Measurements from ENCODE around the gene MVB12B. TPM values are rescaled to one million over a fixed set of nuclear protein-coding genes. Genes with fewer than 3 reads are reported as not detected.

Gene MVB12B
- total RNA-seq, 1 donor from 2014 or later = 18.4 TPM

DNA sequence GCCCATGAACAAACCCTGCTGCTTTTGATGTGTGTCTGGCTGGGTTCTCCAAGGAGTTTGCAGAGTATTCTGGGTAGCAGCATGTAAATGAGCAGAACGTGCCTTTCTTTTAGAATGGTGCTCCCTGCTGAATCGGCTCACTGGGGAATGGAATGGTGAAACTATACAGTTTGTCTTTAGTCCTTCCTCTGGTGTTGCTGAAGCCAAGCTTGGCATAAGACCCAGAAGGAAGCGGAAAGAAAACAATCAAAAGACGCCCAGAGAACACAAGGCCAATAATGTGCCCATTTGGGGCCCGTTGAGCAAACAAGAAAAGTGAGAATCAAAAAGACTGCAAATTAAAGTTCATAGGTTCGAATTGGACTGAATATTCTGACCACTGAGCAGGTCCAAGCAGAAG lies 60.1 kb downstream of the MVB12B start:
- DNase-seq = peak; percentile 68

DNA sequence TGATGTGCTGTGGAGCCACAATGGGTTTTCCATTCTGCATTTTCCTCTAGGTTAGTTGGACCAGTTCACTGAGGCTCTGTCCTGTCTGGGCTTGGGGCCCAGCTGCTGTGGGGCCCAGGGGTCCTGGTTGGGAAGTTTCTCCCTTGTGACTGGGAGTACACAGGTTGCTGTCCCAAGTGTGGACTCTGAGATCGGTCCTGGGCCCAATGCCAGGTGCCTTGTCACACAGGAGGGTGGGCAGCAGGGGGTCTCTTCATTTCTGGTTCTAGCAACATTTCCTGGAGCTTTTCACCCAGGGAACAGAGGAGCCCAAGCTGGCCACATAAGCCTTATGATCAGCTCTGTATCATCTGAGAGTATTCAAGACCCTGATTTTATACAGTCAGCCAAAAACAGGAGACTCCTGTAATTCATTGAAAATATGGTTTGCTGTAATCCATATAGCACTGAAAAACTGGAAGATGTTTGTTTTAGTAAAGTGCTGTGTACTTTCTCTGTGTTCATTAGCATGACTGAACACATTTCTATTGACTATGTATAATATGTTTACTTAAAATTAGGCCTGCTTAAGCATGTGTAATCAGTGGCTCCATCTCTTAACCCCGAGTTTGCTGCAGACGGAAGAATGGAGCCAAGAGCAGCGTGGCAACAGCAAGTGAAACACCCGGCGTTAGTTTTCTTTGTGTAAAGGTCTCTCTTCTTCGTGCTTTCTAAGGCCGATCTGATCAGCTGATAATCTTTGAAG lies 62.5 kb downstream of the MVB12B start:
- no peak for DNase-seq

DNA sequence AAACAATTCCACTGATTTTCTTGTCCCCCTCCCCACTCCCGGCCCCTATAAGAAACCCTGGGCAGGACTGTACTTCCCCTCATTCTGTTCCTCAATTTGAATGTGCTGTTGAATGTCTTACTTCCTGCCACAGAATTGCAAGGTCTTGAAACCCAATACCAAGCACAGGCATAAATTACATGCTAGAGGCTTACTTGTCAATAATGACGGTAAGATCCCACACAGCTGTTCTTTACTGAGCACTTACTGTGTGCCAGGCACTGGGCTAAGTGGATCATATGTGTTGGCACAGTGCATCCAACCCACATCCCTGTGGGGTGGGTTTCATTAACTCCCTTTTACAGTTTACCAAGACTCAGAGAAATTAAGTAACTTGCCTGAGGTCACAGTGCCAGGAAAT lies 63.4 kb downstream of the MVB12B start:
- DNase-seq = no peak

DNA sequence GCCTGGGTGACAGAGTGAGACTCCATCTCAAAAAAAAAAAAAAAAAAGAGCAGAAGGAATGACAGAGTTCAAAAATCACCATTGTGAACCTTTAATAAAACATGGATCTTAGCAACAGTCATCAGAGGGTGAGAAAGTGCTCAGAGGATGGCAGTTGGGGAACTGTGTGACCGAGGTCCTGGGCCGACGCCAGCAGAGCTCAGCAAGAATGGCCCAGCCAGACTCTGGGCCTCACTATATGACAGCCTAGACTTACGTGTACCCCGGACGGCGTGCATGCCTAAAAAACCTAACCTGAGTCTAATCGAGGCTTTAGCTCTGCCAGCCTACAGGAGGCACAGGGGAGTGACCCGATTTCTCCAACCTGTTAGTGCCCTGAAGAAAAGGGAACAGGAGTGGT lies 64.3 kb downstream of the MVB12B start:
- DNase-seq = no peak

DNA sequence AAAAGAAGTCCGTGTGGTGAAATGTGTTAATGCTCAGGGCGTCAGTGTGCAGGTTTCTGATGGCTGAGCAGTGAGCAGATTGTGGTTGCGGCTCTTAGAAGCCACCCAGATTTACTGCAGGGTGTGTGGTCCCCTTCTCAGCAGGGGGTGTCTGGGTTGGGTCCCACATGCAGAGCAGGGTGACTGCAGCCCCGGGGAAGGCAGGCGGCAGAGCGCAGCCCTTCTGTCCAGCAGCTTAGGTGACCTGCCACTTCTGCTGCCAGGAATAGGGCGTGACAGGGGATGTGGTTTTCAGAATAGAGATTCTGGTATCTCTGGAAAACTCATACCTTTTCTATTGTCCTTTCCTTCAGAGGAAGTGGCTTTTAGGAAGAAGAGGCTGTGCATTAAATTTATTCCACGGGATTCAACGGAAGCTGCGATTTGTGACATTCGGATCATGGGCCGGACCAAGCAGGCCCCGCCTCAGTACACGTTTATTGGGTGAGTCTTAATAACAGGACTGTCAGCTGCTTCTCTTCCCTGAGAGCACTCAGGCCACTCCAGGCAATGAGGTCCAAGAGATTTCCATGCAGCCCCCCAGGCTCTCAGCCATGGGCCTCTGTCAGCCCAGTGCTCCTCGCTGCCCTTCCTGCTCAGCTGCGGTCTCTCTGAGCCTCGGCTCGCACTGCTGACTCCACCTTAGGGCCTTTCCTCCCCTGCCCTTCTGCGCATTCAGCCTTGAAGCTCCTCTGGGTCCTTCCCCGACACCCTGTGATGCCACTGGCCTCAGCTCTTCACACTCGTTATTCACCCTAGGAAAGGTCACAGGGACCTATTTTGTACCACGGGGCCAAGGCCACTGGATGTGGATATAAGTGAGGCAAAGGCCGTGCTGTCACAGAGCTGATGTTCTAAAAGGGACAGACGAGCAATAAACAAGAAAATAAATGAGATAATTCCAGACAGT lies 65.4 kb downstream of the MVB12B start:
- no peak for DNase-seq

DNA sequence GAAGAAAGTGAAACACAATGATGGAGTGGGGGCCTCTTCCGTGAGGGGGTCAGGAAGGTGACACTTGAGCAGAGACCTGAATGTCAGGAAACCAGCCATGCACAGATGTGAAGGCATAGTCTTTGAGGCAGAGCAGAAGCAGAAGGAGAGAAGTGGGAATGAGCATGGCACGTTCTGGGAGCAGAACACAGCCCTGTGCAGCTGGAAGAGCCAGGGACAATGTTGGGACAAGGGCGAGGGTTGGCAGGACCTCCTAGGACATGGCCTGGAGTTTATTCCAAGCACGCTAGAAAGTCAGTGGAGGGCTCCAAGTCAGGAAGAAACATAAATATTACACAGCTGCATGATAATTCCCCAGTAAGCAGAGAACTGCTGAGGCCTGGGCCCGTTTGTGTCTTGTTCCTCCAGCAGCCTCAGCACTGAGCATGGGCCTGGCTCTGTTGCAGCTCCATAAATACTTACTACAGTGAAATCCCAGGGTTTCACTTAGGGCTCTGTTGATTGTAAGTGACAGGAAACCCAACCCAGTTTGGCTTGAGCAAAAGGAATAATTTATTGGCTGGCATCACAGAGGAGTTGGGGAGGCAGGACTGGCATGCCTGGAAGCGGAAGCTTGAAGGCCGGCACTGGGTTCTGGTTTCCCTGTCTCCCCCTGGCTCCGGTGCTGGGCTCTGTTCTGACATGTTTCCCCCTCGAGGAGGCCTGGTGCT lies 66.2 kb downstream of the MVB12B start:
- DNase-seq = no peak

DNA sequence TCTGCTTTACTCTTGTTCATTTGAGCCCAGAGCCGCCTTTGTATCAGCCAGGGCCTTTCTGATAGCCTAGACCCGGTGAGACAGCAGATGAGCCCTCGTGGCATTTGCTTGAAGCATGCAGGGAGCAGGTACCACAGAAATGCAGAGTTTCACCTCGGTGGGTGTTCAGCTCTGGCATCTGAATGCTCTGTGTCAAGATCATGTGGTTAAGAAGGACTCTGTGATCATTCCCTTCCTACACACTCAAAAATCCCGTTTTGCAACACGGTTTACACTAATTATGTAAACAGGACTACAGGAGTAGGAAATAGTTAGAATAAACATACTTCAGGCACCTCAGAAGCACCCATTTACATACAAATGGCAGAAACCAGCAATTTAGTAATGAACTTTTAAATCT lies 67.2 kb downstream of the MVB12B start:
- no peak for DNase-seq

DNA sequence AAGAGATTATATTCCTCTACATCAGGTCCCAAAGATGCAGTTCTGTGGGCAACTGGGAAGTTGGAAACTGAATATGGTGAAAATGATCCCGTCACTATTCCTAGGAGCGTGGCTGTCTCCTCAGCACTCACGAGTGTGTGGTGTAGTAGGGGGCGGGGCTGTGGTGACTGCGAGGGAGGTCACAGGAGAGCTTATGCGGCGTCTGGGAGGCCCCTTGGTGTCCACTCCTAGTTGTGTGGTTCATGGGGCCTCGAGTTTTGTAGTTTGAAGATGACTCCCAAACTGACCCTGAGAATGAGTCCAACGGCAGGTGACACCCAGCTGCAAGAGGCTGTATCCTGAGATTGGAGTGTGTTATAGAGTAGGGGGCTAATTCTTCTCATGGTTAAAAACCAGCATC lies 68.2 kb downstream of the MVB12B start:
- DNase-seq = no peak

DNA sequence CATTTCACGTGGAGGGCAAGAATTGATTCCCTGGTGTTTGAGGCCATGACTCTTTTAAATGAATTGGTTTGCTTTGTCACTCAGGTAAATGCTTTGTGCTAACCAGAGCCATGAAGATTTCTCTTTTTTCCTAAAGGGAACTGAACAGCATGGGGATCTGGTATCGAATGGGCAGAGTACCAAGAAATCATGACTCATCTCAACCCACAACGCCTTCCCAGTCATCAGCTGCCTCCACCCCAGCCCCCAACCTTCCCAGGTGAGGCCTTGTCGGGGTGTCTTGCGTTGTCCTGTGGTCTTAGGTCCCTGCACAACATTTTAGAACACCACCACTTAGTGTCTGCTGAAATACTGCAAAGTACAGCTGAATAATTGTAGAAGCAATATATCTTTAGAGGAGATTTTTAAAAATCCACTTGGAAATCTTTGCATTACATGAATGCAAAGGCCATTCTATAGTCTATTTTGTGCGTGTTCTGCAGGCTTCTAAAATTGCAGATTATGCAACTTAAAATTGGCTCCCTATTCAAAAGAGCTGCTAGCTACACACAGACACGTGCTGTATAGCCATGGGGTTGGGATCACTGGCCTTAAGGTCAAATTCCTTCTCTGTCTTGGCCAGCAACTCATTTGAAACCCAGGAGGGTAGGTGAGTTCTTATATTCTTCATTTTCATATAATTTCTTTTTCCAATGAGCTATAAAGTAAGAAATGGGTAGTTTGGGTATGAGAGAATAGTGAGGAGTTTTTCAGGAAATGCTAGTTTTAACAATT lies 69.0 kb downstream of the MVB12B start:
- peak; percentile 71 for DNase-seq

DNA sequence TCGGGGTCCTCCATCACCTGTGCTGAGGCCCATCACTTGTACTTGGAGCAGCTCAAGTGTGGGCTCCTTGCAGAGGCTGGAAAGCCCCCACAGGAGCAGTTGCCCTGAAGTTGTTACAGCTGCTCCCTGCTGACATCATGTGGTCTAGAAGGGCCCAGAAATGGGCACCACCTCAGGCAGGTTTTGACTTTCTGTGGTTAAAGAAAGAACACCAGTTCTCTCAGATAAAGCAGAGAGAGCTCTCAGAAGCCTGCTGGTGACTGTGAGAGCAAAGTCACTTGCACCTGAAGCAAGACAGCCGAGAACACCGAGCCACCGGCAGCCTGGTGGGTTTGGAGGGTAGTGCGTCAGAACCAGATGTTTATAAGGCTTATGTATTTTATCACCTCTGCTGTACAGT lies 70.4 kb downstream of the MVB12B start:
- DNase-seq = no peak

DNA sequence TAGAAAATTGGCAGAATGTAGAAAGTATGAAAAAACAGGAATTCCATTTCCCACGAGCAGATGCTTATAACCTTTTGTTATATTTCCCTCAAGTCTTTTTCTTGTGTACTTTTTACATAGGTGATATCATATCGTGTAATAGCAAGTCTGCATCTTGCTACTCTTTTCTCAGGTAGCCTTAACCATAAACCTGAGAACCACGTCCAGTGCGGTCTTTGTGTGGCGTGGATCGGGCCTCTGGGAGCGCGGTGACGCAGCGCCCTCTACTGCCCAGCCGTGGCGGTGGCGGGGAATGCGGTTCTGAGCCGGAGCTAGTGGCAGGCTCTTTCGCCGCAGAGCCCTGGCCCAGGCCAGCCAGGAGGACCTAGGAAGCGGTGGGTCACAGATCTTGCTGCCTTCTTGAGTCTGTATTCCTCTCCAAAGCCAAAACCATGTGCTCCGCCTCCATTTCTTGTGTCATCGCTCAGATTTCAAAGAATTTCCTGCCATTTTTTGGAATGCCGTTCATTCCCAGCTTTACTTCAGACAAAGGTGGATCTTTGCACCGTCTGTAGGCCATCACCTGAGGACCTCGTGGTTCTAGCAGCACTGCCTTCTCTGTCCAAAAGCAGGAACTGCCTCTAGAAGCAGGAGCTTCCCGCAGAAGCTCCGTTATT lies 71.9 kb downstream of the MVB12B start:
- DNase-seq = peak; percentile 84

DNA sequence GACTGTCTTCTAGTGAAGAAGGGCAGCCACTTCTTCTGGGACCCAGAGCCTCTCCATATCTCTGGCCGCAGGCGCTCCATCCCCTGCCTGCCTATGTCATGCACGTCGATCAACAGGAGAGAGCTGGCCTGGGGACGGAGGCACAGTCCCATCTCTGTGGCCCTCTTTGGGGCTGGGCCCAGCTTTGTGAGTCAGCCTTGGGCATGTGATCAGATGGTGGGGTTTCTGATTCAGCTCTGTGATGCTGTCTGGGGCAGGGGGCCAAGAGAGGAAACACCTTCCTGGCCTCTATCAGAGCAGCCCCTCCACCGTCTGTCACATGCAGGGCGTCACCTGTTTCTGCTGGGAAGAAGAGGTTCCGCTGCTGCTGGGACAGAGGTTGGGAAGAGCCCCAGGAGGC lies 72.6 kb downstream of the MVB12B start:
- no peak for DNase-seq

DNA sequence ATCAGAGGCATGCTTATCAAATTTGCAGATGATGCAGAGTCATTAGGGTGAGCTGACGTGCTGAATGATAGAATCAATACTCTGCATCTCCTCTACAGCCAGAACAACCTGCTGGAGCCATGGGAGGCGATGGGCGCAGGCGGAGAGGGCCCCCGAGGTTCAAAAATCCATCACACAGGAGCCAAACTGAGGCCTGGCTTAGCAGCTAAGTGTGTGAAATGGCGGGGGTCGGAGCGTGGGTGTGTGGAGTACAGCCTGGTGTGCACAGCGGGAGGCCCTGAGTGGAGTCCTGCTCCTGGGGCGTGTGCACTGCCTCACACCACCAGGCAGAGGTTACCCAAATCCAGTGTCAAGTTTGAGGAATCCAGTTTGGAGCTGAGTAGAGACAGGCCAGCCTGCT lies 73.2 kb downstream of the MVB12B start:
- no peak for DNase-seq

DNA sequence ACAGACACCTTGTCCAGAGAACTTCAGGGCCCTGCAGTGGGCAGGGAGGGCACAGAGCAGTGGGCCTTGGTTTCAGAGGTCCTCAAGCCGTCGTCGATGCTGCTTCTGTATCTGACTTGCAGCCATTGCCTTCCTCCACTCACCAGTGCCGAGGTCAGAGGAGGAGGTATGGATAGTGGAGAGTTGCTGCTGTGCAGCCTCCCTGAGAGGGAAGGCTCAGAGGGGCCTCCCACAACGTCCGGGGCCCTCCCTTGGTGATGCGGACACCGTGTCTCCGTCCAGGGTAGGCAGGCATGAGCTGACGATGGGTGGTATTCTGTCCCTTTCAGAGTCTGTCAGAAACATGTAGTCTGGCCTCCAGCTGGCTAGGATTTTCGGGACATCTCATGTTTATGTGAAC lies 73.9 kb downstream of the MVB12B start:
- no peak for DNase-seq

DNA sequence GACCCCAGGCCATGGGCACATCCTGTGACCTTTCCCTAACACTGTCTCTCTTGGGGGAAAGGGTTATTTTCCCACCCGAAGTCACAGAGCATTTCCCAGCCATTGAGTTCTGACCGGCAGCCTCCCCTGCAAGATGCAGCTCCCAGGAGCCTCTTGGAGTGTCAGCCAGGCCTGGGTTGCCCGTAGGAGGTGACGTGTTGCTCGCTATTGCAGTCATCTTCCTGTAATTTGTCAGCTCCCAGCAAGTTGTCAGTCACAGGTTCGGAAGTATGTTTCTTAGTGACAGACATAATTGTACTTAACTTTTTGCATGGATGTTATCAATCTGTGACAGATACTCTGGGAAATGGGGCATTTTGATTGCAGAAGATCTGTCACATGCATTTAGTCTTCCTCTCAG lies 74.5 kb downstream of the MVB12B start:
- peak; percentile 72 for DNase-seq

DNA sequence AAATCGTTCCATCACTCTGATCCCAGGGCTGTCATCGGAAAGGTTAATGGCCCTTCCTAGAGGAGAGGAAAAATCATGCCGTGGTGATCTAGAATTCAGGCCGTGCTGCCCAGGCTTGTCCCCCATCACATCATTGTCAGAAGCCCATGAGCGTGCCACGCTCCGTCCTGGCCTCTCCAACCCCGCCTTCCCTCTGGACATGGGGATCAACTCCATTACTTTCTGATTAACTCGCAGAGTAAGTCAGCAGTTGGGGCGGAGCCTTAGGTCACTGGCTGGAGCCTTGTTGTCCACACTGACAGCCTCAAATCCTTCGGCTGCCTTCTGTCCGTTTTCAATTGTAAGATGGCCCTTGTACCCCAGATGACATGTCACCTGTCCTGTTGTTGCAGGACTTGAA lies 75.0 kb downstream of the MVB12B start:
- DNase-seq = no peak

DNA sequence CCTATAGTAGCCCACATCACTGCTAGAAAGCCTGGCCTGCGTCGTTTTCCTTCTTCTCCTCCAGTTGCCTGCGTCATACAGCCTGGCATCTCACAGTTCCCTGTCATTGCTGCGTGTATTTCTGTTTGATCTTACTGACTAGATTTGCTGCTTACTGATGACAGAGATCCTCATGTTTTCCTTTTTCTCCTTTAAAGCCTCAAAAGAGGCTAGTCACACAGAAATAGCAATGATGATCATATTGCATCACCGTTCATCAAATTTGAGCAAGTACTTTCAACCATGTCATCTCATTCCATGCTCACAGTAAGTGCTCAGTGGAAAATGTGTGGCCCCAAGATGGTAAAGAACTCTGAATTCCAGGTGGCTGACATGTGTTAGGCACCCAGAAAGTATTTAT lies 76.8 kb downstream of the MVB12B start:
- DNase-seq = no peak

DNA sequence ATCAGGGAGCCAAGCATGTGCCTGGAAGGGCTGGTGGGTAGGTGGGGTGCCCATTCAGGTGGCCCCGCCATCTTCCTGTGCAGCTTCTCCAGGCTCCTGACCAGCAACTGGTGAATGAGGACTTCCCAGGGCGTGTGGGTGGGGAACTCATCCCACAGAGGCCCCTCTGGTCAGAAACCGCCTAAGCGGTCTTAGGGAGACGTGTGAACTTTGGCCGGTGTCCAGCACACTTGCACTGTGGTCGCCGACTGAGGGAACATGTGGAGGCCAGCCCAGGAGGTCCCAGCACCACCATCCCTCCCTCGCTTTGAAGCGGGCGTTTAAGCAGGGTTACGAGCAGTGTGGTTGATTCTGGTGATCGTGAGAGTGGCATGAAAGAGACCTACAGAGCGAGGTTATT lies 77.8 kb downstream of the MVB12B start:
- no peak for DNase-seq

DNA sequence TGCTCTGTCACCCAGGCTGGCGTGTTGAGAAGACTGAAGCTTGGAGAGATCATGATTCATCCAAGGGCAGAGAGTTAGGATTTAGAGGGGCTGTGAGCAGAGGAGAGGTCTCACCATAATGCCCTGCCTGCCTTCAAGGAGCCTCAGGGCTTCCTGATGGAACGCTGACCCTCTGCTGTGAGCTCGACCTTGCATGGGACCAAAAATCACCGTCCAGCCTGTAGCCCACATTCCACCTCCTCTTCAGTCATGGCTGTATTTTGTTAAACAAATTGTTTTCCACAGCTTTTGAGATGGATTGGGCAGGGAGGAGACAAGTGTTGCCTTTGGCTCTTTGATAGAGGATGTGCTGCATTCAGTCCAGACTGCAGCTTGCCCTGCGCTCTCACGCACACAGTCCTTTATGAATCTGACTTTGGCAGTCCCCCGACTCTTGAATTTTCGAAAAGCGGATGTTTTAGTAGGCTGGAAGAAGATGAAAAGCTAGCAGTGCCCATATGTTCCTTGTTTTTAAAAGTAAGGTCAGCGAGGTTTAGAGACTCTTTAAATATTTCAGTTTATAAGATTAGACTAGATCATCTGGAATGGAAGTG lies 79.5 kb downstream of the MVB12B start:
- DNase-seq = no peak

DNA sequence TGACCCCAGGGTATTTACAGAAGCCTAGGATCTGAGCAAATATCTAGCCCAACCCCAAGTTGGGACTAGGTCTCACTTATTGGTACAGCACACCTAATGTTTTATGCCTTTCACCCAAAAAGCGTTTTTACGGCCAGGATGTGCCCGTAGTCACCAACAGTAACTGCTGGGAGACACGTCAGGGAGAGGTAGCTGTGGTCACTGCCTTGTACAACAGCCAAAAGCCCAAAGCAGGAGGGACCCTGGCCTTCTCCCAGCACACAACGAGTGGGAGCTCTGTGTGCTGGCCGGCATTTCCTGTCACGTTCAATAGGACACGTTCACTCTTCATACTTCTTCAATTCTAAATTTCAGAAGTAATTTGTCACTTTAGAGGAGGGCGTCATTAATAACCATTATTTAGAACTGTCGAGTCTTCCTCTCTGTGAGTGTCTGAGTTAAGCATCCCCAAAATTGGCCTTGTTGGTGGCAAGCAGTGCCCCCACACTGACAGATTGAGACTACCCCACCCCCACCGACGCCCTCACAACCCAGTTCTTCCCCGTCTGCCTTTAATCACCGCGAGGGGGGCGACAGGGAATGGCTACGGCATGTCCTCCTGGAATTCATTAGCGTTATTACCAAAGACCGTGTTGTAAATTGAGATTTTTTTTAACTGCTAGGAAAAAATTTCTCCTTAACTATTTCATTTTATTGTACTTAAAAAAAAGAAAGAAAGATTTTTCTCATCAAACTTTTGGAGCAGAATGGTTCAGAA lies 80.7 kb downstream of the MVB12B start:
- no peak for DNase-seq

DNA sequence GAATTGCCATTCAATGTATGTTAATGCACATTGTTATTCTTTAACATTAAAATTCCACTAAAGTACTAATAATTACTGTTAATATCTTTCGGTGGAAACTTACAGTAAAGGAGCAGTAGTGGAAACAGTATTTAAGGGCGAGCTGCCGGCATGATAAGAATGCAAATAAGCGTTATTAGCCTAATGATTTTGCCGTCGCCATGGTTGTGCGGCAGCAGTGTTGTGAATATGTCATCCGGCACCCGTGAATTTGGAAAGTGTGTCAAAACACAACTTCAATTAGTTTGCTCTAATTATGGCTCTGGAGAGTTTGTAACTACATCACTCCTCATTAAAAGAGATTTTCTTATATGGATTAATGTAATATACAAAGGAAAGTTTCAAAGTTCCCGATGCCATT lies 81.4 kb downstream of the MVB12B start:
- no peak for DNase-seq

Measured in dermis blood vessel endothelial cell (primary cell).